Skeletal muscle satellite cell (primary cell): ENCODE measurements around the gene AGBL1.

Experiments used
- H3K27me3 ChIP-seq: 2 replicates; pipeline ENCODE4 v1.7.0; 2013; ENCODE audit warnings: low read length; ENCODE audit not compliant: control insufficient read depth, insufficient read depth
- H3K36me3 ChIP-seq: 2 replicates; pipeline ENCODE4 v1.7.0; 2013; ENCODE audit warnings: mild to moderate bottlenecking, control low read depth, low read length; ENCODE audit not compliant: insufficient read depth
- H3K4me1 ChIP-seq: 2 replicates; pipeline ENCODE4 v1.7.0; 2013; ENCODE audit warnings: low read length; ENCODE audit not compliant: control insufficient read depth, insufficient read depth
- H3K4me2 ChIP-seq: 2 replicates; pipeline ENCODE4 v1.7.0; 2013; ENCODE audit warnings: mild to moderate bottlenecking, low read length
- H3K4me3 ChIP-seq: 2 replicates; pipeline ENCODE4 v1.7.0; 2013; ENCODE audit warnings: low read length
- H3K9ac ChIP-seq: 2 replicates; pipeline ENCODE4 v1.7.0; 2013; ENCODE audit warnings: mild to moderate bottlenecking, low read depth, low read length, moderate library complexity
- H3K9me3 ChIP-seq: replicated peaks from 2 replicates; pipeline ENCODE4 v1.7.0; 2013; ENCODE audit warnings: mild to moderate bottlenecking, control low read depth, low read length

Gene AGBL1

GRCh38 chr15:86714241-86714640, 634.6 kb downstream of the AGBL1 start:
- Histone ChIP-seq H3K36me3 (no peaks in the 10 kb centered on the region), H3K9me3 (no peaks in the 10 kb centered on the region), H3K4me2 (no peak overlapping the region), H3K27me3 (no peaks in the 10 kb centered on the region), H3K4me3 (no peak overlapping the region), H3K9ac (no peak overlapping the region), H3K4me1 (no peaks in the 10 kb centered on the region)

DNA sequence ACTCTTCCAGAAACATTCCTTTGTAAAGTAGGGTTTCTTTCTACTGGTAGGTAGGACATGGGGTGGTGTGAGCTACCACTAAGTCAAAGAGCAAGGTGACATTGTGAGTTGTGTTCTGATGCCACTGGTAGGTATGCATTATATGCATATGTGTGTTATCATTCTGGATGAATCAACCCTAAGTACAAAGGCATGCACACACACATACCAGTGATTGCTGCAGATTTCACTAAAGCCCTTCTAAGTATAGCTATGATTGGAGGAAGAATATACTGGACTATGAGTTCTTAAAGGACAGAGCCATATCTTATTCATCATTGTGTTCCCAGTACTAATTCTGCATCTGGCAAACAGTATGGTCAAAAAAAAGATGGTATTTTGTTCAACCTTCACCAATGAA, 646.0 kb downstream of the AGBL1 start:
- no peaks in the 10 kb centered on the region for H3K4me1 ChIP-seq
- no peaks in the 10 kb centered on the region for H3K9me3 ChIP-seq
- no peaks in the 10 kb centered on the region for H3K36me3 ChIP-seq
- no peak overlapping the region for H3K9ac ChIP-seq
- H3K27me3 ChIP-seq: no peaks in the 10 kb centered on the region
- no peak overlapping the region for H3K4me2 ChIP-seq
- H3K4me3 ChIP-seq: no peak overlapping the region

- no peaks in the 10 kb centered on the region for H3K27me3 ChIP-seq
- no peaks in the 10 kb centered on the region for H3K36me3 ChIP-seq
- H3K4me3 ChIP-seq: no peak overlapping the region
- no peaks in the 10 kb centered on the region for H3K9me3 ChIP-seq
- H3K4me1 ChIP-seq: no peaks in the 10 kb centered on the region
- H3K4me2 ChIP-seq: no peak overlapping the region
- H3K9ac ChIP-seq: no peak overlapping the region
Measured at GRCh38 chr15:86735247-86736040, 655.8 kb downstream of the AGBL1 start.

DNA sequence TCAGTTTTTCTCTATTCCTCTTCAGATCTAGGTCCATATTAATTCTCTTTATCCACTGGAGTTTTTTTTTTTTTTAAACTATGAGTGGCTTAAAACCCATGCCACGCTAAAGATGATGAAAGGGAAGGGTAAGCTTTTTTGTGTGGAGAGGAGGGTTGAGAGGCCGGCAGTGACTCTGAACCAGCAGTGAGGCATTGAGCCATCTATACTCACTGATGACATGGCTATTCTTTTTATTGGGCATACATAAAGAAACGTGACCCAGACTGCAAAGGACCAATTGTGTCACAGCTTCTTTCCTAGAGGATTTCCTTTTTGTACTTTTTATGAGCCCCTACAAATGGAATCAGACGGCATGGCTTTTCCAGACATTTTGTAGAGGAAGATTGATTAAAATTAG, 662.2 kb downstream of the AGBL1 start:
- H3K4me2 ChIP-seq: no peak overlapping the region
- no peak overlapping the region for H3K4me3 ChIP-seq
- H3K27me3 ChIP-seq: no peaks in the 10 kb centered on the region
- H3K9me3 ChIP-seq: no peaks in the 10 kb centered on the region
- H3K4me1 ChIP-seq: no peaks in the 10 kb centered on the region
- H3K9ac ChIP-seq: no peak overlapping the region
- no peaks in the 10 kb centered on the region for H3K36me3 ChIP-seq

DNA sequence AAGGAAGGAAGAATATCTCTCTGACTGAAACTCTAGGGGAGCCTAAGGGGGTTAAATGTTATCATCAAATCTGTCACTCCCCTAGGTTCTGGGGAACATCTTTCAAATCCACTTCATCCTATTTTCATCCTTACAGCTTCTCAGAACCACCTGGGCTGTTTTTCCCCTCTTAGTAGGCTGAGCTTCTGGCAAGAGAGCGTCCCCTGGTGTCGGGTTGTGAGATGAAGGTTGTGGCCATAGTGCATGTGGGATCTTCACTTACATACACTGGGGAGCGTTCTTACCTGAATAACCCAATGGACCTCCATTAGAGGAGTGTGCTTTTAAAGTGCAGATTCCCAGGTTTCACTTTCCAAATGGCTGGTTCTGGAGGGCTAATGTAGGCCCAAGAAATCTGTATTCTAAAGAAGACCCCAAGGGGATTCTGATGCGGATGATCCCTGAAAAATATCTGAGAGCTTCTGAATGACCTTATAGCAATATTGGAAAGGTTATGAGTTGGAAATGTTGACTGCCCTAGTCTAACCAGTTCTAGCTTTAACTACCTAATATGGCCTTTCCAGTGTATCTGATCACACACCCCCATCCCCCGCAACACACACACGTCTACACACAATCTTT, 663.7 kb downstream of the AGBL1 start:
- no peaks in the 10 kb centered on the region for H3K36me3 ChIP-seq
- no peaks in the 10 kb centered on the region for H3K27me3 ChIP-seq
- no peak overlapping the region for H3K9ac ChIP-seq
- no peak overlapping the region for H3K4me2 ChIP-seq
- H3K4me1 ChIP-seq: no peaks in the 10 kb centered on the region
- H3K9me3 ChIP-seq: no peaks in the 10 kb centered on the region
- H3K4me3 ChIP-seq: no peak overlapping the region

DNA sequence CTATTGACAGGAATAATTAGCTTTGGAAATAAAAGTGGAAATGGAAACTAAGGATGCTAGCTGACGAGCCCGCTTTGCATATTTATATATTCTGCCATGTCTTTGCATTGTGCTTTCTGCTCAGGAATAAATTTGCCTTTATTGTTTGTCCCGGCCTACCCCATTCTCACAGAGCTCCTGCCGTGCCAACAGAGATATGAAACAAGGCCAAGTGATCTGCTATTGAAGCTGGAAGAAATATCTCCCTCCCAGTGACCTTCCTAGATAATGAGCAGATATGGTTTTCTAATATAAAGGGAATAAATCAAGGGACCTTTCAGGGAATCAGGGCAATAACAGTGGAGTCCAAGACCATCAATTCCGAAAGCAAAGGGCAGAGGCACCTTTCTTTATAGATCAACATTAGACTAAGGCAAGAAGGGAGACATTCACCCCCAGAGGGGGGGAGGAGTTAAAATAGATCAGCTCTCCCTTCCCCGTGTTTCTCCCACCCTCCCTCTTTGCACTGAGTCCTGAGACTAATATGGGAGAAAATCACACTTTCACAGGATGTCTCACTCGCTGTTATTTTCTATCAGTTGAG, 664.6 kb downstream of the AGBL1 start:
- Histone ChIP-seq H3K4me2 (no peak overlapping the region), H3K36me3 (no peaks in the 10 kb centered on the region), H3K9me3 (no peaks in the 10 kb centered on the region), H3K9ac (no peak overlapping the region), H3K27me3 (no peaks in the 10 kb centered on the region), H3K4me1 (no peaks in the 10 kb centered on the region), H3K4me3 (no peak overlapping the region)

- H3K4me2 ChIP-seq: no peak overlapping the region
- no peak overlapping the region for H3K4me3 ChIP-seq
- no peaks in the 10 kb centered on the region for H3K4me1 ChIP-seq
Measured at GRCh38 chr15:86751116-86751515, 671.4 kb downstream of the AGBL1 start.

DNA sequence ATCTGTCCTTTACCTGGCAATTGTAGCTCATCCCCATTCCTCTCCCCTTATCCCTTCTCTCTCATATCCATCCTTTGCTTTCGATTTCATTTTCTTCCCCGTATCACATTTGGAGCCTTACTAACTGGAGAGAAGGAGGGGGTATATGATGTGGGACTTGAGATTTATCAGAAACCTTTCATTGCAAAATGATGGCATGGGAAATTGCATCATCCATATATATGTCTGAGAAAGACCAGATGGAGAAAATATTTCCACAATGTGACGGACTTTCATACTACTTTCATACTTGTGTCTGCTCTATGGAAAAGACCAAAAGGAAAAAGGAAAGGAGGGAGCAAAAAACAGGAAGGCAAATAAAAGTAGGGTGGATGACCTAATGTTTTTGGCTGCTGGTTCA, 675.2 kb downstream of the AGBL1 start:
- no peaks in the 10 kb centered on the region for H3K27me3 ChIP-seq
- no peaks in the 10 kb centered on the region for H3K36me3 ChIP-seq
- H3K9ac ChIP-seq: no peak overlapping the region
- no peaks in the 10 kb centered on the region for H3K4me1 ChIP-seq
- no peak overlapping the region for H3K4me2 ChIP-seq
- no peaks in the 10 kb centered on the region for H3K9me3 ChIP-seq
- H3K4me3 ChIP-seq: no peak overlapping the region

More at GRCh38 chr15:86751116-86751515, 671.4 kb downstream of the AGBL1 start:
- Histone ChIP-seq H3K9ac (no peak overlapping the region), H3K36me3 (no peaks in the 10 kb centered on the region), H3K27me3 (no peaks in the 10 kb centered on the region), H3K9me3 (no peaks in the 10 kb centered on the region)

DNA sequence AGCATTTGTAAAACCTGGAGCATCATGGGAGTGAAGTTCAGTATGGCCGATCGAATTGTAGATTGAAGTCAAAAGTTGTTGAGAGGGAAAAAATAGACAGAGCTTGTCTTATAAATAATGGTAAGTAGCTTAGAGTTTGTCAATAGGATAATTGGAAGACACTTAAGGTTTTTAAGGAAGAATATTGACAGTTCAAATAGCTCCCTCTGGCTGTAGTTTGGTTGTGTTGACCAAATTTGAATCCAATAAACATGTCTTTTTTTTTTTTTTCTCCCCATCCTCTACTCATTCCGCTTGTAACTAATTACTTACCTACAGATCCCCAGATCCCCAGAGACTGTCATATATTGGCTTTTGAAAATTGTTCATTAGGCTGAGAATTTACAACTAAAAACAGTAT, 677.0 kb downstream of the AGBL1 start:
- Histone ChIP-seq H3K27me3 (no peaks in the 10 kb centered on the region), H3K4me3 (no peak overlapping the region), H3K4me2 (no peak overlapping the region), H3K36me3 (no peaks in the 10 kb centered on the region), H3K9me3 (no peaks in the 10 kb centered on the region), H3K9ac (no peak overlapping the region), H3K4me1 (no peaks in the 10 kb centered on the region)

- H3K9ac ChIP-seq: no peak overlapping the region
- H3K36me3 ChIP-seq: no peaks in the 10 kb centered on the region
- no peak overlapping the region for H3K4me2 ChIP-seq
- no peak overlapping the region for H3K4me3 ChIP-seq
- no peaks in the 10 kb centered on the region for H3K27me3 ChIP-seq
- H3K9me3 ChIP-seq: no peaks in the 10 kb centered on the region
- H3K4me1 ChIP-seq: no peaks in the 10 kb centered on the region
Measured at GRCh38 chr15:86759800-86760523, 680.3 kb downstream of the AGBL1 start.

- H3K4me3 ChIP-seq: no peak overlapping the region
- no peaks in the 10 kb centered on the region for H3K4me1 ChIP-seq
- H3K9ac ChIP-seq: no peak overlapping the region
- no peaks in the 10 kb centered on the region for H3K36me3 ChIP-seq
- H3K9me3 ChIP-seq: no peaks in the 10 kb centered on the region
- H3K4me2 ChIP-seq: no peak overlapping the region
- no peaks in the 10 kb centered on the region for H3K27me3 ChIP-seq
Measured at GRCh38 chr15:86762874-86763273, 683.2 kb downstream of the AGBL1 start.
